ENCODE measurements around the gene NRP1. TPM values are rescaled to one million over a fixed set of nuclear protein-coding genes. Genes with fewer than 3 reads are reported as not detected.

Gene NRP1
- total RNA-seq, 1 experiment from 2014 or later: 31.7 TPM

DNA sequence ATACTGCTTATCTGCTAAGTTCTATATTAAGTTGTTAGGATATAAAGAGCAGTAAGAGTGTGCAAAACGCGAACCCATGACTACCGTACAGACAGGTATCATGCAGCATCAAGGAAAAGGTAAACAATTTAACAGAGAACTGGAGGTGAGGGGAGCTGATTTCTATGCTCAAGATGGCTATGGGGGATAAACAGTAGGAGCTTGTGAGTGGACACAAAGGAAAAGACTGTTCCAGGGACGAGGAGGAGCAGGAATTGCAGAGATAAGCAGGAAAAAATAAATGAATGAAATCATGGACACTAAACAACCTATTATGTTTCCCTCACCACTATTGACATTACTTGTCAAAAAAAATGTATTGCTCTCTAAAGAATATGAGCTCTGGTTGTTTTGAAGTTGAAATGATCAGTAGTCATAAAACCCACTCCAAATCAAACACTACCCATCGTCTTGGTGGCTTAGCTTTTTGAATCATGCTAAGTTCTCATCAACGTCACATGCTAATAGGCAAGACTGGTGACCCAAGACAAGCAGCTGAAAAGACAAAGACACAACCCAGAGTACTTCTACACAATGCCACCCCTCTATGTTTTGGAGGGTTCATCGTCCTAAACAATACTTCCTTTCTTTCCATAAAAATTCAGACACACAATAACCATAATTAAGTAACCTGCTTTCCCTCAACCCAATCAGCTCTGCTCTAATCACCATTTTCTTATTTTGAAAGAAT lies 102.7 kb downstream of the NRP1 start:
- POLR2A ChIA-PET (ENCODE audit: low non-redundant PET): no interaction called here
- no peaks in the 10 kb centered on the region for H3K36me3 ChIP-seq (ENCODE audit: insufficient read depth, low read length, poor library complexity, severe bottlenecking)
- H3K9me3 ChIP-seq (ENCODE audit: low read depth, low read length, poor library complexity, severe bottlenecking): no peaks in the 10 kb centered on the region
- TF ChIP-seq EZH2 (IDR thresholded peaks at IDR 0.05; ENCODE audit: borderline replicate concordance, low read depth, low read length, poor library complexity, severe bottlenecking): no peak
- TF ChIP-seq, protein P1, sequence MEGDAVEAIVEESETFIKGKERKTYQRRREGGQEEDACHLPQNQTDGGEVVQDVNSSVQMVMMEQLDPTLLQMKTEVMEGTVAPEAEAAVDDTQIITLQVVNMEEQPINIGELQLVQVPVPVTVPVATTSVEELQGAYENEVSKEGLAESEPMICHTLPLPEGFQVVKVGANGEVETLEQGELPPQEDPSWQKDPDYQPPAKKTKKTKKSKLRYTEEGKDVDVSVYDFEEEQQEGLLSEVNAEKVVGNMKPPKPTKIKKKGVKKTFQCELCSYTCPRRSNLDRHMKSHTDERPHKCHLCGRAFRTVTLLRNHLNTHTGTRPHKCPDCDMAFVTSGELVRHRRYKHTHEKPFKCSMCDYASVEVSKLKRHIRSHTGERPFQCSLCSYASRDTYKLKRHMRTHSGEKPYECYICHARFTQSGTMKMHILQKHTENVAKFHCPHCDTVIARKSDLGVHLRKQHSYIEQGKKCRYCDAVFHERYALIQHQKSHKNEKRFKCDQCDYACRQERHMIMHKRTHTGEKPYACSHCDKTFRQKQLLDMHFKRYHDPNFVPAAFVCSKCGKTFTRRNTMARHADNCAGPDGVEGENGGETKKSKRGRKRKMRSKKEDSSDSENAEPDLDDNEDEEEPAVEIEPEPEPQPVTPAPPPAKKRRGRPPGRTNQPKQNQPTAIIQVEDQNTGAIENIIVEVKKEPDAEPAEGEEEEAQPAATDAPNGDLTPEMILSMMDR (conservative IDR thresholded peaks at IDR 0.05; ENCODE audit: low read depth, low read length): no peak
- no TSS peak for BruUV-seq (replicated peaks)
- intact Hi-C loops (cut with micrococcal nuclease; ENCODE audit: unreplicated experiment): no loop called here
- no peak overlapping the region for H3K4me3 ChIP-seq (ENCODE audit: low read depth, low read length, poor library complexity, severe bottlenecking)
- H3K4me1 ChIP-seq (ENCODE audit: insufficient read depth, low read length, poor library complexity, severe bottlenecking): peaks cover 54% of the 10 kb centered on the region
- CTCF ChIA-PET: no interaction called here
- DNase-seq (ENCODE audit: low spot score): no peak
- H3K27ac ChIP-seq (ENCODE audit: low read depth, low read length, poor library complexity, severe bottlenecking): no peak overlapping the region
- no peaks in the 10 kb centered on the region for H3K27me3 ChIP-seq (replicated peaks; ENCODE audit: insufficient read depth, low read depth, low read length, poor library complexity)

DNA sequence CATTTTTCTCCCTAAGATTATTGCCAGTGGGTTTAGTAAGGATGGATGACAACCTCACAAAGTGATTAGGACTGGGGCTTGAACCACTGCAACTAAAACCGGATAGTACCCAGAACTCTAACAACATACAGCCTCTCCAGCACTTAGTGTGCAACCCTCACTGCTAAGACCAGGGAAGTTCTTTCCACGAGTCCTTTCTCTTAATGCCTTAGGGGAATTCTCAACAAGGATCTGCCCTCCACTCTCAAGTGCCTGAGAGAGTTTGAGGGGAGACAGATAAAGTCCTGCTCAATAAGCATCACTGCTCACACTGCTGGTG lies 104.6 kb downstream of the NRP1 start:
- H3K4me1 ChIP-seq (ENCODE audit: insufficient read depth, low read length, poor library complexity, severe bottlenecking): peaks cover 54% of the 10 kb centered on the region

DNA sequence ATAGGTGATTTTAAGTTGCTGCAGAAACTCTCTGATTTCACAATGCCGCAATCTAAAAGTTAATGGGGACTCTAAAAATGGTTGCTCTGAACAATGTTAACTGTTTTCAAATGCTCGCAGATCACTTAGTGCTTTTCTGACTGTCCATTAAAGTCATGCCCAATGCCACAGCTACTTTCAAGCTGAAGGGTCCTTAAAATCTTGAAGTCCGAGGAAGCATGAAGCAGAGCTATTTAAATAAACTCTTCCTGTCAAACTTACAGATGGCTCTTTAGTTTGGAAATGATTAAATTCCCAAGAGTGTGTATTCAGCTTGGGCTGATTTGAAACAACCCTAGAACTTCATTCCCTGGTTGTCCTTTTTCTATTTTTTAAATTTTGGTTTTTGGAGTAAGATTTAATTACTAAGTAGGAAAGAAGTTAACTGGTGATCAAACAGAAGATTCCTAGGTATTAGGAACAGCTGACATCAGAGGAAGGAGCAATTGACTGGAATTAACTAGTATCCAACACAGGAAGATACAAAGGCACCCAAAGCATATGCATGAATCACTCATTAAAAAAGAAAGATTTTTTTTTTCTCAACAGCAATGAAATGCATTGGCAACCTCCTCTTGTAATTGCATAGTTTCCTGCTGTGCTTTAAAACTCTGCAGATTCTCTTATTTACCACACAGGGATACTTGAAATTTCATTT lies 105.1 kb downstream of the NRP1 start:
- no peaks in the 10 kb centered on the region for H3K9me3 ChIP-seq (ENCODE audit: low read depth, low read length, poor library complexity, severe bottlenecking)
- H3K4me1 ChIP-seq (ENCODE audit: insufficient read depth, low read length, poor library complexity, severe bottlenecking): peaks cover 54% of the 10 kb centered on the region
- no peaks in the 10 kb centered on the region for H3K36me3 ChIP-seq (ENCODE audit: insufficient read depth, low read length, poor library complexity, severe bottlenecking)
- CTCF ChIA-PET: no interaction called here
- no TSS peak for BruUV-seq (replicated peaks)
- H3K27me3 ChIP-seq (replicated peaks; ENCODE audit: insufficient read depth, low read depth, low read length, poor library complexity): no peaks in the 10 kb centered on the region
- intact Hi-C loops (cut with micrococcal nuclease; ENCODE audit: unreplicated experiment): no loop called here
- POLR2A ChIA-PET (ENCODE audit: low non-redundant PET): no interaction called here
- TF ChIP-seq EZH2 (IDR thresholded peaks at IDR 0.05; ENCODE audit: borderline replicate concordance, low read depth, low read length, poor library complexity, severe bottlenecking): no peak
- TF ChIP-seq, protein P1 (conservative IDR thresholded peaks at IDR 0.05; ENCODE audit: low read depth, low read length): no peak
- H3K4me3 ChIP-seq (ENCODE audit: low read depth, low read length, poor library complexity, severe bottlenecking): no peak overlapping the region
- peak; percentile 81 for DNase-seq (ENCODE audit: low spot score)
- peak overlapping the region; percentile 52 for H3K27ac ChIP-seq (ENCODE audit: low read depth, low read length, poor library complexity, severe bottlenecking)

More for the DNA sequence above, 104.6 kb downstream of the NRP1 start:
- Histone ChIP-seq H3K36me3 (ENCODE audit: insufficient read depth, low read length, poor library complexity, severe bottlenecking) (no peaks in the 10 kb centered on the region), H3K9me3 (ENCODE audit: low read depth, low read length, poor library complexity, severe bottlenecking) (no peaks in the 10 kb centered on the region), H3K27me3 (replicated peaks; ENCODE audit: insufficient read depth, low read depth, low read length, poor library complexity) (no peaks in the 10 kb centered on the region), H3K27ac (ENCODE audit: low read depth, low read length, poor library complexity, severe bottlenecking) (peak overlapping the region; percentile 52), H3K4me3 (ENCODE audit: low read depth, low read length, poor library complexity, severe bottlenecking) (no peak overlapping the region)
- TF ChIP-seq, protein P1 (conservative IDR thresholded peaks at IDR 0.05; ENCODE audit: low read depth, low read length): no peak
- TF ChIP-seq EZH2 (IDR thresholded peaks at IDR 0.05; ENCODE audit: borderline replicate concordance, low read depth, low read length, poor library complexity, severe bottlenecking): no peak
- peak; percentile 63 for DNase-seq (ENCODE audit: low spot score)
- ChIA-PET POLR2A (ENCODE audit: low non-redundant PET) (no interaction called here), CTCF (no interaction called here)
- BruUV-seq (replicated peaks): no TSS peak
- intact Hi-C loops (cut with micrococcal nuclease; ENCODE audit: unreplicated experiment): no loop called here
